ENCODE measurements around the gene DNMBP. TPM values are rescaled to one million over a fixed set of nuclear protein-coding genes. Genes with fewer than 3 reads are reported as not detected.
"Not testable (repeated sequence)": the region's sequence is repeated elsewhere in the genome, so short reads cannot be mapped to it uniquely, and the experiment has no call there.

Gene DNMBP
- total RNA-seq, 1 donor from 2014 or later = 5.7 TPM

DNA sequence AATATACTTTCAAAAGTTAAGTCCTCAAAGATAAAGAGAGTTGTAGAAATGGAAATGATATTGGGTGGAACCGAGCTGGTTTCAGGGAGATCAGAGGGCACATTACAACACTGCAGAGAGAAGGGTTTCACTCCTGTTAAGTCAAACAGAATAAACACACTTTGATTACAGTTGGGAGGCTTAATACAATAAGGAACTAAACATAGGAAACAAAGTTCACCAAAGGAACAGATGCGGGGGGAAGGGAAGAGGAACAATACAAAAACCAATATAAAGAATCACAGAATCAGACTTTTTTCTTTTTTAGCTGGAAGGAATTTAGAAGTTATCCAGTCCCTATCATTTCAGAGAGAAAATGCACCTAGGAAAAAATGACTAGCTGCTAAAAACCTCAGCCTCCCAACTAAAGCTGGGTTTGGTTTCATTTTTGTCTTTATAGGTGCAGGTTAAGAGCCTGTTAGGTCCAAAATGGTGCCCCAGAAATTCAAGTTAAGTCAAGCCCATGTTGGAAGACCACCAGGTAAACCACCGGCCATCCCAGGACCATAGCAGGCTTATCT lies 81.9 kb downstream of the DNMBP start:
- intact Hi-C loops (cut with DNase I) = no loop called here
- no peak for DNase-seq
- peak; percentile 52 for ATAC-seq (ENCODE audit: poor library complexity)

DNA sequence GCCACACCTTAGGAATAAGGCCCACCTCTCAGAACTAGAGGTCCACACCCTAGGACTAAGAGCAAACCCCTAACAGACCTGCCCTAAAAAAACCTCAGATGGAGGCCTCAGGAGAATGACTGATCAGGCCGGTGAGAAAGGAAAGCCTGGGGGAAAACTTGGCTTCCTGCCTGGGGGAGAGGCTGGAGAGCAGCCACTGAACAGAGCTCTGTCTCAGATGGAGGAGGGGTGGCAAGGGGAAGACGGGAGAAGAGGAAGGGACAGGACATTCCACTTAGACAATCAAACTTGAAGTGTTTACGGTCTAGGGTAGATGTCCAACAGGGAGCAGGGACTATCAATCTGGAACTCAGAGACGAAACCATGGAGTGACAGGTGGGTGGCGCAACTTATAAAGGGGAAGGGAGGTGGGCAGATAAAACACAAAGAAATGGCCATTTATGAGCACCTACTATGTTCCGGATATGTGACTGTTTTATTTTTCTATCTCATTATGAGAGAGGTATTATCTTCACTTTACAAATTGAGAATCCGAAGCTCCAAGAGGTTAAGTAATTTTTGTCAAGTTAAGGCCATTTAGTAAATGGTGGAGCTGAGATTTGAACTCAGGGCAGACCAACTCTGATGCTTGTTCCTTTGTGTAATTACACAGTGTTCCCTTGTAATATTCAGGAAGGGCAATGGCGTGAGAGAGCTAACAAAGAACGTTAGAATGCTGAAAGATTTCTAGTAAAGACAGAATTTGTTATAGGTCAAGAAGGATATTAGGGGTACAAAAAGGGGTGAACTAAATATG lies 82.6 kb downstream of the DNMBP start:
- ATAC-seq (ENCODE audit: poor library complexity) (peak; percentile 77), DNase-seq (peak; percentile 58)
- intact Hi-C loops (cut with DNase I) = no loop called here

DNA sequence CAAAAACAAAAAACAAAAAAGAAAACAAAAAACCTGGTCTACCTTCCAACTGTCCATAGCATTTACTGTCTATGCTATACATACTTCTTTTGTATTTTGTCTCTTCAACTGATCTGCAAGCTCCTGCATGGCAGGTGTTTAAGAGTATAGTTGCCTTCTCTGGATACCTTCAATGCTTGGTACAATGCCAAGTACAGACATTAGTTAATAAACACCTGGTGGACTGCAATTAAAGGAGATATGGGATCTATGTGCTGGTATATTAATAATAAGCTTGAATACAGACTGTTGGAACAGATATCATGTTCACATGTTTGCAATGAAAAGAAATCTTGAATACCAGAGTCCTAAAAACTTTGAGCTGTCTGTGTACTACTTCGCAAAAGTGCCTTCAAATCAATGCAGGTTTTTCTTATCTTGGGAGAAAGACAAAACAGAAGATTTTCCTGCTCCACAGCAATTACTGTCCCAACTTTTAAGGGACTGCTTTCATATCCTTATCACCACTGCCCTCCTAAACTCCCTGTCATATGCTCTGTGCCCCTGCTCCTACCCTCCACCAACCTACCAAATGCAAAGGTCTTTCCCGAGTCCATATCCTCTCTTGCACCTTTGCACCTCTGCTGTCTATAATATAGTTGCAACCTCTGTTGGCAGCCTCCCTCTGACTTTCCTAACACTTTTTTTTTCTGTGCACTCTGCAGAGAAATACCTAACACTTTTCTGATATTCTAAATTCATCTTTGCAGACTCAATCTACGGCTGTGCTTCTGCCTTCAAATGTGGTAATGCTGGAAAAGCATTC lies 85.1 kb downstream of the DNMBP start:
- DNase-seq (no peak), ATAC-seq (ENCODE audit: poor library complexity) (no peak)
- intact Hi-C loops (cut with DNase I) = no loop called here

DNA sequence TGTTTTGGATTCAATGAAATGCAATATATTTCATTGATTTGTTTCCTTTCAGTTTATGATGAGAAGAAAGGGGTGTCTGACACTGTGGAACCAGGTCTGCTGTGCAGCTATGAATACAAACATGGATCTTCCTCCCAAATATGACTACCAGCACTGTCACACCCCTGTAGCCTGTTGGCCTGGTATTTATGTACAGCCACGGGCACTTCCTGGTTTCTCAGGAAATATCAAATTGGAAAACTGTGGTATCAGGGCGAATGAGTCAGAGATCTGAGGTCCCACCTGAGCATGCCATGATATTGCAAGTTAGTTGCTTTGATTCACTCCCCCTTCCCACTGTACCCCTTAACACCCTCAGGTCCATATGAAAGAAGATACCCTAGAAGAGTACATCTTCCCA lies 87.8 kb downstream of the DNMBP start:
- ATAC-seq (ENCODE audit: poor library complexity) = no peak
- intact Hi-C loops (cut with DNase I) = no loop called here
- DNase-seq = no peak

DNA sequence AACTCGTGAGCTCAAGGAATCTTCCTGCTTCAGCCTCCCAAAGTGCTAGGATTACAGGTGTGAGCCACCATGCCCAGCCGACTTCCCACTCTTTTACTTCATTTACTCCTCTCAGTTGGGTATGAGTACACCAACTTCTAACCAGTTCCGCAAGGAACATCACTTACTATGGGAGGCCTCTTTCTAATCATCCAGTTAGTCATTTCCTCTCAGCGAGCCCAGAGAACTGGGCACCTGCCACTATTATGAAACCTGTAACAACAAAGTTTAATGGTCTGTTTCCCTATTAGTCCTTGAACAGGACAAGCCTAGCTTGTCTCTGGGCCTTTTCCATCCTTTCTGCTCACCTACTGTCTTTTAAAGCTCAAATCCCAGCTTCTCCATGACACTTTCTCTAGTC lies 88.8 kb downstream of the DNMBP start:
- intact Hi-C loops (cut with DNase I) = no loop called here
- DNase-seq (no peak), ATAC-seq (ENCODE audit: poor library complexity) (no peak)

DNA sequence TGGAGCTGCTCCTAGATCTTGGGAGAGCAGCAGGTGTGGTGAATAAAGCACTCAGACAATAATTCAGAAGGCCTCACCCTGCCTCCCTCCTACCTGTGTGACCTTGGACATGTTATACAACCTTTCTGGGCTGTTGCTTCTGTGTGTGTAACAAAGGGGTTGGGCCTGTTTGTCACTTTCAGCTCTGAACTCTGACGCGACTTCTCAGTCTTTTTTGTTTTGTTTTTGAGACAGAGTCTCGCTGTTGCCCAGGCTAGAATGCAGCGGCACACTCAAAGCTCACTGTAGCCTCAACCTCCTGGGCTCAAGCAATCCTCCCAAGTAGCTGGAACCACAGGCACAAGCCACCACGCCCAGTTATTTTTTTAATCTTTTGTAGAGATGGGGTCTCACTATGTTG lies 89.3 kb downstream of the DNMBP start:
- intact Hi-C loops (cut with DNase I) = no loop called here
- ATAC-seq (ENCODE audit: poor library complexity) = no peak
- no peak for DNase-seq

DNA sequence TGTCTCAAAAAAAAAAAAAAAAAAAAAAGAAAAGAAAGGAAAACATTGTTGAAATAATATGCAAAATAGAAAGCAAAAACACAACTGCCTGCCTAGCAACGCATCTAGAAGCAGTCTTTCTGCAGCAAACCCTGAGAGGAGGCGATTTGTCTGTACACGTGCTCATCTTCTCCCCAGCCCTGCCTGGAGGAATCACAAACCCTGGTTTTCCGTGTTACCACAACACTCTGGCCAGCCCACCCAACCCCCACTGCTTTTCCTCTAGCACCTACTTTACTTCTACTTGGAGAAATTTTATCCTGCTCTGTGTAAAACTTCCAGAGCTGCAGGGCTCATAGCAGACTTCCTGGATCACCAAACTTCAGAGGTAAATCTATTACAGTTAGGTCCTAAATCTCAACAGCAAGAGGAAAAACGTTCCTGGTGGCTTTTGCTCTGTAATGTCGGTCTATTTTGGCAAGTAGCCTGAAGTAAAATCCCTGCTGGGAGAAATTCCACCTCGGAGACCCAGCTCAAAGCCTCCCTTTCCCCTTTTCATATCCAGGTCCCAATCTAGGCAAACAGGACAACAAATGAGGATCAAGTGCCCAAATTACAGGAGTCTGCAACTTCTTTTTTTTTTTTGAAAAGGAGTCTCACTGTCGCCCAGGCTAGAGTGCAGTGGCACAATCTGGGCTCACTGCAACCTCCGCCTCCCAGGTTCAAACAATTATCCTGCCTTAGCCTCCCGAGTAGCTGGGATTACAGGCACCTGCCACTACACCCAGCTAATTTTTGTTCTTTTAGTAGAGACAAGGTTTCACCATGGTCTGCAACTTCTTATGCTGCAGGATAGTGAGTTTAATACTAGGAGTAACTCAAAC lies 91.6 kb downstream of the DNMBP start:
- no peak for DNase-seq

DNA sequence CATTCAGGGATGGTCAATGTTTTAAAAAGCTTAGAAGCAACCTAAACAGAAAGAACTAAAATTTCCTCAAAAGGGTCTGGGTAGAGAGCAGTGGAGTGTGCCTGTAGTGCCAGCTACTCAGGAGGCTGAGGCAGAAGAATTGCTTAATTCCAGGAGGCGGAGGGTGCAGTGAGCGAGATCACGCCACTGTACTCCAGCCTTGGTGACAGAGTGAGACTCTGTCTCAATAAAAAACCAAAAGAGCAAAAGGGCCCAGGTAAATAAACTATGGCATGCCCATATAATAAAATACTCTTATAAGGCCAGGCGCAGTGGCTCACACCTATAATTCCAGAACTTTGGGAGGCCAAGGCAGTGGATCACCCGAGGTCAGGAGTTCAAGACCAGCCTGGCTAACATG lies 93.0 kb downstream of the DNMBP start:
- ATAC-seq (ENCODE audit: poor library complexity) (no peak), DNase-seq (no peak)
- intact Hi-C loops (cut with DNase I) = no loop called here

More for the DNA sequence above, 91.6 kb downstream of the DNMBP start:
- ATAC-seq (ENCODE audit: poor library complexity) = peak; percentile 49
- intact Hi-C loops (cut with DNase I) = no loop called here

DNA sequence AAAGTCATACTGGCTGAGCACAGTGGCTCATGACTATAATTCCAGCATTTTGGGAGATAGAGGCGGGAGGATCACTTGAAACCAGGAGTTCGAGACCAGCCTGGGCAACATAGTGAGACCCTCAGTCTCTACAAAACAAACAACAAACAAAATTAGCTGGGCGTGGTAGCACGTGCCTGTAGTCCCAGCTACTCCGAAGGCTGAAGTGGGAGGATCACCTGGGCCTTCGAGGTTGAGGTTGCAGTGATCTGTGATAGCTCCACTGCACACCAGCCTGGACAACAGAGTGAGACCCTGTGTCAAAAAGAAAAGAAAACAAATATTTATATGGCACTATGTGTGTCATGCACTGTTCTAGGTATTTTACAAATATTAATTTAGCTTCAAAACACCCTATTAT lies 94.3 kb downstream of the DNMBP start:
- intact Hi-C loops (cut with DNase I) = no loop called here

DNA sequence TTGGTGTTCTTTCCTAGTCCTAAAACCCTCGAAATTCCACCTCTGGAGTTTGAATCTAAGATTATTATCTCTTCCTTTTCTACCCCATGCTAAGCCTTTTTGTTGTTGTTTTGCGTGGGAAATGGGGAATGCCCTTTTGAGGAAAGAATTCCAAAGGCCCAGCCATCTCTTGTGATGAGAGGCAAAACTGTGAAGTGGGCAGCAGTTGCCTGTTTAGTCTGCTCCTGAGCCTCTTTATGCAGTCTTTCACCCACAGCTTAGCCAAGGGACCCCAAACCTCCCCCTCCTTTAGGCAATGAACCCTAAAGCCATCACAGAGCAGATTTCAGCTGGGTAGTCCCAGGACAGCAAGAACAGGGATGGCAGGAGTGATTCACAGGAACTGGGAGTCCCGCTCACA lies 95.5 kb downstream of the DNMBP start:
- intact Hi-C loops (cut with DNase I) = no loop called here
- no peak for DNase-seq
- no peak for ATAC-seq (ENCODE audit: poor library complexity)

More for the DNA sequence above, 94.3 kb downstream of the DNMBP start:
- no peak for DNase-seq
- no peak for ATAC-seq (ENCODE audit: poor library complexity)

DNA sequence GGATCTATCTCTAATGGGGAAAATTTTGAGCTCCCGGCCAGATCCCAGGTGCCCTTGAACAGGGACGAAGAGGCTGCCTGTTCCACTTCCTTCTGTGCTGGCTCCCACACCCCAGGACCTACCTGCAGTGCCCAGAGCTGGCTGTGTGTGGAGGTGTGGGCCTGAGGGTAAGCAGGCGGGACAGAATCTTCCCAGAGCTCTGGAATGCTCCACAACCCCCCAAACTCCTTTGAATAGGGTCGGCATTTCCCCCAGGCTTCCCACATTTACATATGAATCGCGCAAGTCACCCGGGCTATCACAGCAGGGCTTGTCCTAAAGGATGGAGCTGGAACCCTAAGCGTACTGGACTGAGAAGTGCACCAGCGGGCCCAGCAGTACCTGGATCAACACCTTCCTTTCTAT lies 95.9 kb downstream of the DNMBP start:
- ATAC-seq (ENCODE audit: poor library complexity) = no peak
- DNase-seq = no peak
- intact Hi-C loops (cut with DNase I) = no loop called here

DNA sequence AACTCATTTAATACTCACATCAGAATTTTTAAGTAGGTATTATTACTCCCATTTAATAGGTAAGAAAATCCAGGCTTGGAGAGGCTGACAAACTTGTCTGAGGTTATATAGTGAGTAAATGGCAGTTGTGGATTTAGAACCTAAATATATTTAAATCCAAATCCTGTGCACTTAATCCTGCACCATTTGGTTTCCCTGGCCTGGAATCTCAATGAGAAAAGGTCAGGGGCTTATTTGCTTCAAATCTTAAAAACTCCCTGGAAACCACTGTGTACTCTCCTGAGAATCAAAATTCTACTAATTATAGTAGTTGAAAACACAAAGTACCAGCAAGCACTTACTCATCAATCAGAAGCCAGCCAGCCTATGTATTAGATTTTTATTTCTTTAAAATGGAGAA lies 97.7 kb downstream of the DNMBP start:
- intact Hi-C loops (cut with DNase I) = no loop called here
- no peak for ATAC-seq (ENCODE audit: poor library complexity)

DNA sequence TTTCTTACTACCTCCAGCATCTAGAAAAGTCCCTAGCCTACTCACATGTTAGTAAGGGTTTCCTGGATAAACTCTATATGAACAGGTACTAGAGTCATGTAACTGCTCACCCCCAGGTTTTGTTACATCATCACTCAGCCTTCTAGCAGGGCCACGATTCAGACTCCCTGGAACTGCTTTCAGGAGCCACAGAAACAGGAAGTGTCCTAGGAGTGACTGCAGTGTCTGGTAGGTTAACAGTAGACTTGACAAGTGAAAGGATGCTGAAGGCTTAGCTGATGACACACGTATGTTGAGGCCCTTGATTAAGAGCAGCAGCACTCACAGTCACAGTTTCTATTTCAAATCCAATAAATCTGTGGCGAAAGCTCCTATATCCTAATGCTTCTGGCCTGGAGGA lies 101.2 kb downstream of the DNMBP start:
- ATAC-seq (ENCODE audit: poor library complexity) = no peak
- intact Hi-C loops (cut with DNase I) = no loop called here

More for the DNA sequence above, 97.7 kb downstream of the DNMBP start:
- no peak for DNase-seq

DNA sequence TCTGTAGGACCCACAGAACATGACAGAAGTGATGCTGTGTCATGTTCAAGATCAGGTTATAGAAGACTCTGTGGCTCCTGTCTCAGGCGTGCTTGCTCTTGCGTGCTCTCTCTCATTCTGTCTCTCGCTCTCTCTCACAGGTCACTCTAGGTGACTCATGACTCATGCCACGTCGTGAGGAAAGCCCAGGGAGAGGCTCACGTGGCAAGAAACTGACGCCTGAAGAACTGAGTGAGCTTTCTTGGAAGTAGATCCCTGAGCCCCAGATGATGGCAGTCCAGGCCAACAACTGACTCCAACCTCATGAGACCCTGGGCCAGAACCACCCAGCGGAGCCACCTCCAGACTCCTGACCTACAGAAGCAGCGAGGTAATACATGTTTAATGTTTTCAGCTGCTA lies 103.3 kb downstream of the DNMBP start:
- no peak for DNase-seq
- intact Hi-C loops (cut with DNase I) = no loop called here

More for the DNA sequence above, 101.2 kb downstream of the DNMBP start:
- DNase-seq = no peak

DNA sequence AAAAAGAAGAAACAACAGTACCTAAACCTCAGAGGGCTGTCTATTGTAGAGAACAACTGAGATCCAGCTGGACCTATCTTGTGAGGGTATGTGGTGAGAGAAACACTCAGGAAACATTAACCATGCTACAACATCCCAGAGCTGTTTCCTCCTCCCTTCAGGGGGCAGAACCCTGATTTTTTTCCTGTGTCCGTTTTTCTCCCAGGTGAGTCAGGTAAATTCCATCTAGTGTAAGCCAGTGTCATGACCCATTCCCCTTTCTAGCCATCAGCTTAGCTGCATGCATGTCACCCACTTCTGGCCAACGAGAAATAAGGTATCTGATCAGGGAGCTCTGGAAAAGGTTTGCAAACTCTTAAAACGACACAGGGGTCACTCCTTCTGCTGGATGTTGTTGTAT lies 103.8 kb downstream of the DNMBP start:
- DNase-seq (no peak), ATAC-seq (ENCODE audit: poor library complexity) (no peak)
- intact Hi-C loops (cut with DNase I) = no loop called here

More for the DNA sequence above, 103.3 kb downstream of the DNMBP start:
- no peak for ATAC-seq (ENCODE audit: poor library complexity)

DNA sequence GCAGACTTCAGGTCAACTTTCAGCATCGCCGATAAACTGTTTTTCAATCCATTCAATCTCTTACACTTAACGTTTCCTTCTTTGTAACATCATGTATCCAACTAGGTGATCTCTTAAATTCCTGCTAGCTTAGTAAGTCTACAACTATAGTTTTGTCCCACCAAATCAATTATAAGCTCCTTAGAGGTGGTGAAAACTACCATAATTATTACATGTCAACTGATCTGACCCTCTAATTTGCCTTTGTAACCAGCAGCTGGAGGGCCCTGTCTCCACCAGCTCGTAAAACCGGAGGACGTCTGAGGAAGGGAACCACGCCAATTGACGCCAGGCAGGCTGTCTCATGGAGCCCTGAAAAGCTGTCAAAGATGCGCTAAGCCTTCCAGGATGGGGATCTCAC lies 113.9 kb downstream of the DNMBP start:
- ATAC-seq (ENCODE audit: poor library complexity) (no peak), DNase-seq (no peak)
- intact Hi-C loops (cut with DNase I) = no loop called here

DNA sequence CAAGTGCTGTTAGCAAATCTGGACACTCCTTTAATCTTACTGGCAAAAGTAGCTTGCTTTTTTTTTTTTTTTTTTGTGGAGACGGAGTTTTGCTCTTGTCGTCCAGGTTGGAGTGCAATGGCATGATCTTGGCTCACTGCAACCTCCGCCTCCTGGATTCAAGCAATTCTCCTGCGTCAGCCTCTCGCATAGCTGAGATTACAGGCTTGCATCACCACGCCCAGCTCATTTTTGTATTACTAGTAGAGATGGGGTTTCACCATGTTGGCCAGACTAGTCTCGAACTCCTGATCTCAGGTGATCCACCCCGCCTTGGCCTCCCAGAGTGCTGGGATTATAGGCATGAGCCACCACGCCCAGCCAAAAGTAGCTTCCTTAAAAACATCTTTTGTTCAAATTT lies 114.7 kb downstream of the DNMBP start:
- intact Hi-C loops (cut with DNase I); ATAC-seq (ENCODE audit: poor library complexity); DNase-seq: not testable (repeated sequence)

DNA sequence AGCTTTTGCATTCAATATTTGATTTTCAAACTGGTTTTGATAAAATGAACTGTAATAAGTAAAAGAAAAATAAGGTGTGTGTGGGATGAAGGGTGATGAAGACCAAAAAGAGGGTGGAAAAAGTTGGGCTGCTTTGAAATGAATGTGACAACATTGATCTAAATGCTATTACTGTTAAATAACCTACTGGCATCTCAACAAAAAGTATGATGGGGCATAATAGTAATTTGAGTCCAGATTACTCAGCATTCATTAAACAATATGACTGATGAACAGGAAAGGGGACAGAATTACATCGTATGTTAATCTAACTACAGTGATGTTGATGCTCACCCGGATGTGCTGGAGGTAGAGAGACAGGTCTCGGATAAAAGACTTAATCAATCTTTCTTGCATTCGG lies 115.1 kb downstream of the DNMBP start:
- intact Hi-C loops (cut with DNase I) = no loop called here
- DNase-seq (no peak), ATAC-seq (ENCODE audit: poor library complexity) (no peak)

DNA sequence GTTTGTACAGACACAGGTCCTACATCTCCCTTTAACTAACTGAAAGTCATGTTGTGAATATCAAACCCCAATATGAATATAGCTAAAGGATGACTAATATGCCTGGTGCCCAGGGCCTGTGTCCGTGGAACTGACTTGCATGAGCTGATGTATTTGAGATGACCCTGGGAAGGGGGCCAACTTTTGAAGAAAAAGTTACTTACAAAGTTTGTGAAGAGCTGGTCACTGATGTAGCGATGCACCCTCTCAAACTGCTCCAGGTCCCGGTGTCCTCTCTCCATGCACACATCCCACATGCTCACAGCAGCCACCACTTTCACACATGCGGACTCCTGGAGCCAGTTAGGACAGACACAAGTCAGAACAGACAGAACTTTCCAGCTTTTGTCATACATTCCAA lies 121.1 kb downstream of the DNMBP start:
- intact Hi-C loops (cut with DNase I) = no loop called here
- DNase-seq = no peak
- ATAC-seq (ENCODE audit: poor library complexity) = no peak

All from Right ventricle myocardium superior (tissue), 1 donor.